Progenitor cell of endocrine pancreas (in vitro differentiated cells): Measurements from ENCODE around the gene KRTAP9-9. TPM values are rescaled to one million over a fixed set of nuclear protein-coding genes. Genes with fewer than 3 reads are reported as not detected.

Source experiments
- DNase-seq: peaks from one replicate; pipeline ENCODE4 v3.0.0; 2021; ENCODE audit warnings: low spot score; ENCODE audit not compliant: unreplicated experiment
- H3K27ac Mint-ChIP-seq: 2 replicates; pipeline ENCODE4 v1.8.0; 2021; ENCODE audit warnings: mild to moderate bottlenecking, moderate library complexity, mixed read lengths
- H3K27me3 Mint-ChIP-seq: 2 replicates; pipeline ENCODE4 v1.8.0; 2021; ENCODE audit warnings: mixed read lengths
- H3K36me3 Mint-ChIP-seq: 2 replicates; pipeline ENCODE4 v1.8.0; 2022; ENCODE audit warnings: mixed read lengths; ENCODE audit not compliant: insufficient read depth
- H3K4me1 Mint-ChIP-seq: 2 replicates; pipeline ENCODE4 v1.8.0; 2021; ENCODE audit warnings: low read depth, mixed read lengths
- H3K4me3 Mint-ChIP-seq: 2 replicates; pipeline ENCODE4 v1.8.0; 2021; ENCODE audit warnings: low read depth, mild to moderate bottlenecking, moderate library complexity, mixed read lengths
- H3K9me3 Mint-ChIP-seq: 2 replicates; pipeline ENCODE4 v1.8.0; 2021; ENCODE audit warnings: low read depth, mixed read lengths
- total RNA-seq: library from RNA; stranded (reverse); gene quantifications from 2 replicates; pipeline ENCODE4 v1.2.1, GENCODE V29; 2021
- TF ChIP-seq, protein P1 (sequence below): fragments of 200-600 bp; sonication (generic); IDR thresholded peaks from one replicate; pipeline ENCODE4 v1.5.0; 2021; ENCODE audit warnings: antibody characterized with exemption, mild to moderate bottlenecking; ENCODE audit not compliant: unreplicated experiment

Gene KRTAP9-9
- total RNA-seq, 1 donor from 2014 or later, result not detected

DNA sequence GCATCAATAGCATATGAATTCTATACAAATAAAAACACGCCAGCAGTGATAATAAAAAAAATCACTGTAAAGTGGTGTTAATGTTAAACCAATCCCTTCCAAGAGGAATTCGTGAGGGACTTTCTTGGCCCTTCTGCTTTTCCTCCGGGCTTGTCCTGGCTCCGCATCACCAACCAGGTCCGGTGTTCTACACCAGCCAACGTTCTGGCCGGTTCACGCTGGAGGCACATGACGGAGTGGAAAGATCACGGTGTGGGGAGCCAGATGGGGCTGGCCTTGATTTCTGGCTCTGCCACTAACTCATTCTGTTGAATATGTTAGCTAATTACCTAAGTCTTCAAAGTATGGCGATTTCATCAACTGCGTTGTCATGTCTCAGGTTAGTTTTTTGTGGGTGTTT lies 48.9 kb downstream of the KRTAP9-9 start:
- Mint-ChIP-seq H3K36me3 (no peaks in the 10 kb centered on the region), H3K4me1 (no peaks in the 10 kb centered on the region), H3K4me3 (no peak overlapping the region), H3K9me3 (no peaks in the 10 kb centered on the region), H3K27me3 (peaks cover 21% of the 10 kb centered on the region), H3K27ac (no peak overlapping the region)
- TF ChIP-seq, protein P1, sequence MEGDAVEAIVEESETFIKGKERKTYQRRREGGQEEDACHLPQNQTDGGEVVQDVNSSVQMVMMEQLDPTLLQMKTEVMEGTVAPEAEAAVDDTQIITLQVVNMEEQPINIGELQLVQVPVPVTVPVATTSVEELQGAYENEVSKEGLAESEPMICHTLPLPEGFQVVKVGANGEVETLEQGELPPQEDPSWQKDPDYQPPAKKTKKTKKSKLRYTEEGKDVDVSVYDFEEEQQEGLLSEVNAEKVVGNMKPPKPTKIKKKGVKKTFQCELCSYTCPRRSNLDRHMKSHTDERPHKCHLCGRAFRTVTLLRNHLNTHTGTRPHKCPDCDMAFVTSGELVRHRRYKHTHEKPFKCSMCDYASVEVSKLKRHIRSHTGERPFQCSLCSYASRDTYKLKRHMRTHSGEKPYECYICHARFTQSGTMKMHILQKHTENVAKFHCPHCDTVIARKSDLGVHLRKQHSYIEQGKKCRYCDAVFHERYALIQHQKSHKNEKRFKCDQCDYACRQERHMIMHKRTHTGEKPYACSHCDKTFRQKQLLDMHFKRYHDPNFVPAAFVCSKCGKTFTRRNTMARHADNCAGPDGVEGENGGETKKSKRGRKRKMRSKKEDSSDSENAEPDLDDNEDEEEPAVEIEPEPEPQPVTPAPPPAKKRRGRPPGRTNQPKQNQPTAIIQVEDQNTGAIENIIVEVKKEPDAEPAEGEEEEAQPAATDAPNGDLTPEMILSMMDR, result no peak
- DNase-seq, result no peak

Other genes with a start within 250 kb of the KRTAP9-9 start
- not detected in 2 replicates for gene KRTAP3-1, start 246.3 kb upstream of the KRTAP9-9 start, total RNA-seq
- gene KRTAP1-5, start 228.2 kb upstream of the KRTAP9-9 start, total RNA-seq, result not detected in 2 replicates
- gene KRTAP1-4, start 225.2 kb upstream of the KRTAP9-9 start, total RNA-seq, result not detected in 2 replicates
- gene KRTAP1-3, start 220.5 kb upstream of the KRTAP9-9 start, total RNA-seq, result not detected in 2 replicates
- not detected in 2 replicates for gene KRTAP1-1, start 213.9 kb upstream of the KRTAP9-9 start, total RNA-seq
- gene KRTAP2-1, start 208.1 kb upstream of the KRTAP9-9 start, total RNA-seq, result not detected in 2 replicates
- gene KRTAP2-2, start 200.2 kb upstream of the KRTAP9-9 start, total RNA-seq, result not detected in 2 replicates
- not detected in 2 replicates for gene KRTAP2-3, start 195.3 kb upstream of the KRTAP9-9 start, total RNA-seq
- gene KRTAP2-4, start 189.5 kb upstream of the KRTAP9-9 start, total RNA-seq, result not detected in 2 replicates
- not detected in 2 replicates for gene KRTAP4-7, start 171.2 kb upstream of the KRTAP9-9 start, total RNA-seq
- gene KRTAP4-8, start 157.2 kb upstream of the KRTAP9-9 start, total RNA-seq, result not detected in 2 replicates
- gene KRTAP4-16, start 153.2 kb upstream of the KRTAP9-9 start, total RNA-seq, result not detected in 2 replicates
- gene KRTAP4-9, start 150.0 kb upstream of the KRTAP9-9 start, total RNA-seq, result not detected in 2 replicates
- gene KRTAP4-11, start 137.0 kb upstream of the KRTAP9-9 start, total RNA-seq, result not detected in 2 replicates
- not detected in 2 replicates for gene KRTAP4-12, start 131.2 kb upstream of the KRTAP9-9 start, total RNA-seq
- gene KRTAP4-6, start 114.8 kb upstream of the KRTAP9-9 start, total RNA-seq, result not detected in 2 replicates
- not detected in 2 replicates for gene KRTAP4-5, start 105.6 kb upstream of the KRTAP9-9 start, total RNA-seq
- not detected in 2 replicates for gene KRTAP4-4, start 94.6 kb upstream of the KRTAP9-9 start, total RNA-seq
- not detected in 2 replicates for gene KRTAP4-3, start 87.2 kb upstream of the KRTAP9-9 start, total RNA-seq
- gene KRTAP4-2, start 77.2 kb upstream of the KRTAP9-9 start, total RNA-seq, result not detected in 2 replicates
- gene KRTAP4-1, start 70.5 kb upstream of the KRTAP9-9 start, total RNA-seq, result not detected in 2 replicates
- gene KRTAP9-1, start 65.5 kb upstream of the KRTAP9-9 start, total RNA-seq, result not detected in 2 replicates
- not detected in 2 replicates for gene KRTAP9-2, start 28.7 kb upstream of the KRTAP9-9 start, total RNA-seq
- not detected in 2 replicates for gene KRTAP9-3, start 22.9 kb upstream of the KRTAP9-9 start, total RNA-seq
- not detected in 2 replicates for gene KRTAP9-8, start 17.4 kb upstream of the KRTAP9-9 start, total RNA-seq
- gene KRTAP9-4, start 5.7 kb upstream of the KRTAP9-9 start, total RNA-seq, result not detected in 2 replicates
- not detected in 2 replicates for gene KRTAP9-6, start 10.0 kb downstream of the KRTAP9-9 start, total RNA-seq
- gene KRTAP9-7, start 20.3 kb downstream of the KRTAP9-9 start, total RNA-seq, result not detected in 2 replicates
- not detected in 2 replicates for gene KRTAP29-1, start 47.5 kb downstream of the KRTAP9-9 start, total RNA-seq
- not detected in 2 replicates for gene KRTAP16-1, start 53.9 kb downstream of the KRTAP9-9 start, total RNA-seq
- gene KRTAP17-1, start 60.3 kb downstream of the KRTAP9-9 start, total RNA-seq, result not detected in 2 replicates
- not detected in 2 replicates for gene KRT33A, start 95.4 kb downstream of the KRTAP9-9 start, total RNA-seq
- gene KRT33B, start 114.4 kb downstream of the KRTAP9-9 start, total RNA-seq, result not detected in 2 replicates
- gene KRT34, start 126.9 kb downstream of the KRTAP9-9 start, total RNA-seq, result not detected in 2 replicates
- gene KRT31, start 142.2 kb downstream of the KRTAP9-9 start, total RNA-seq, result not detected in 2 replicates
- not detected in 2 replicates for gene KRT37, start 169.2 kb downstream of the KRTAP9-9 start, total RNA-seq
- not detected in 2 replicates for gene KRT38, start 185.6 kb downstream of the KRTAP9-9 start, total RNA-seq
- not detected in 2 replicates for gene KRT32, start 212.0 kb downstream of the KRTAP9-9 start, total RNA-seq
- not detected in 2 replicates for gene KRT35, start 225.8 kb downstream of the KRTAP9-9 start, total RNA-seq
- not detected in 2 replicates for gene KRT36, start 234.5 kb downstream of the KRTAP9-9 start, total RNA-seq